ENCODE measurements around the gene RTL1.

GRCh38 chr14:100906420-100906819, 2.9 kb upstream of the RTL1 start:
- TF ChIP-seq GATA2 (IDR thresholded peaks at IDR 0.05; ENCODE audit: low read depth, low read length), result no peak
- TF ChIP-seq GATA3 (IDR thresholded peaks at IDR 0.05; ENCODE audit: low read depth, low read length), result no peak

All from SH-SY5Y (cell line).